Neural progenitor cell (in vitro differentiated cells): ENCODE data around the gene FMO2. TPM values are rescaled to one million over a fixed set of nuclear protein-coding genes. Genes with fewer than 3 reads are reported as not detected.

Source experiments
- DNase-seq: peaks from one replicate; pipeline ENCODE4 v3.0.0-alpha.2; 2016; ENCODE audit warnings: low spot score
- H2AFZ ChIP-seq: fragments of 200-600 bp; sonication (generic); replicated peaks from 2 replicates; pipeline ENCODE4 v1.6.1; 2016; ENCODE audit warnings: antibody characterized with exemption
- H3F3A ChIP-seq: fragments of 200-600 bp; sonication (generic); 2 replicates; pipeline ENCODE4 v1.6.1; 2016; ENCODE audit warnings: antibody characterized with exemption, low read depth
- H3K27ac ChIP-seq: fragments of 200-600 bp; sonication (generic); 2 replicates; pipeline ENCODE4 v1.5.1; 2016; ENCODE audit warnings: mild to moderate bottlenecking
- H3K27me3 ChIP-seq: fragments of 200-600 bp; sonication (generic); 2 replicates; pipeline ENCODE4 v1.6.1; 2016; ENCODE audit warnings: mild to moderate bottlenecking, moderate library complexity
- H3K36me3 ChIP-seq: fragments of 200-600 bp; sonication (generic); 2 replicates; pipeline ENCODE4 v1.5.1; 2016
- H3K4me1 ChIP-seq: fragments of 200-600 bp; sonication (generic); 2 replicates; pipeline ENCODE4 v1.6.1; 2016; ENCODE audit warnings: mixed run types
- H3K4me2 ChIP-seq: fragments of 200-600 bp; sonication (generic); 2 replicates; pipeline ENCODE4 v1.6.1; 2016
- H3K4me3 ChIP-seq: fragments of 200-600 bp; sonication (generic); 2 replicates; pipeline ENCODE4 v1.5.1; 2016
- H3K79me2 ChIP-seq: fragments of 200-600 bp; sonication (generic); 2 replicates; pipeline ENCODE4 v1.6.1; 2016; ENCODE audit warnings: low read depth
- H3K9ac ChIP-seq: fragments of 200-600 bp; sonication (generic); 2 replicates; pipeline ENCODE4 v1.6.1; 2016
- H3K9me3 ChIP-seq: fragments of 200-600 bp; sonication (generic); 2 replicates; pipeline ENCODE4 v1.5.1; 2016; ENCODE audit warnings: low read depth
- H4K20me1 ChIP-seq: fragments of 200-600 bp; sonication (generic); 2 replicates; pipeline ENCODE4 v1.6.1; 2016; ENCODE audit warnings: low read depth
- H3K27ac Mint-ChIP-seq: 3 replicates; pipeline ENCODE4 v1.8.0; 2021; ENCODE audit warnings: mixed read lengths
- H3K27me3 Mint-ChIP-seq: 2 replicates; pipeline ENCODE4 v1.8.0; 2022; ENCODE audit warnings: low read depth, mild to moderate bottlenecking, inconsistent platforms, moderate library complexity, mixed read lengths; ENCODE audit not compliant: insufficient read depth
- H3K36me3 Mint-ChIP-seq: 3 replicates; pipeline ENCODE4 v1.8.0; 2021; ENCODE audit warnings: mixed read lengths
- H3K4me1 Mint-ChIP-seq: 3 replicates; pipeline ENCODE4 v1.8.0; 2021; ENCODE audit warnings: mixed read lengths
- H3K4me3 Mint-ChIP-seq: 3 replicates; pipeline ENCODE4 v1.8.0; 2021; ENCODE audit warnings: mild to moderate bottlenecking, moderate library complexity, mixed read lengths
- H3K9me3 Mint-ChIP-seq: 3 replicates; pipeline ENCODE4 v1.8.0; 2020; ENCODE audit warnings: mixed read lengths
- EZH2 ChIP-seq: fragments of 200-600 bp; sonication (generic); IDR thresholded peaks from 2 replicates; pipeline ENCODE4 v1.6.1; 2017; ENCODE audit warnings: antibody characterized with exemption, mild to moderate bottlenecking, moderate library complexity
- EZH2phosphoT487 ChIP-seq: fragments of 200-600 bp; sonication (generic); IDR thresholded peaks from 2 replicates; pipeline ENCODE4 v1.6.1; 2017; ENCODE audit warnings: antibody characterized with exemption
- total RNA-seq: library from RNA; depleted of rRNA; stranded (reverse); fragments of >200 nt; gene quantifications from 2 replicates; pipeline ENCODE4 v1.2.3, GENCODE V29; 2015; ENCODE audit warnings: low replicate concordance
- TF ChIP-seq, protein P1 (sequence below): fragments of 200-600 bp; sonication (generic); IDR thresholded peaks from 2 replicates; pipeline ENCODE4 v1.5.1; 2017; ENCODE audit warnings: antibody characterized with exemption, mild to moderate bottlenecking

The FMO2 gene
- total RNA-seq, 1 donor from 2014 or later, result 0.47 TPM

DNA sequence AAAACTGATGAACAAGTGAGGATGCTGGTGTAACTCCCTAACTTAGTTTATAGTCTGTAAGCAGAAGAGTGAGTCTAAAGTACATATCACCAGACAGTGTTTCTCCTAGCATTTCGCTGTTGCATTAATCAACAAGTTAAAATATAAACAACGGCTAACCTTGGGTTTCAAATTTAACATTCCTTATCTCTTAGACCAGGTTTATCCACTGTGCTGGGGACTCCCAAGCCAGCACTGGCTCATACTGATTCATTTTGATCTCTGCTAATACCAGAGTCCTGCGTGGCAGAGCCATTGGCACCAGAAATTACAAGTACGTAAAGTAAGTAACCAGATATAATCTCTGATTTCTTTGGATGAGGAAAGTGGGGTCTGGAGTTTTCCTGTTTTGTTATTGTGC, 63.2 kb downstream of the FMO2 start, which contains the start of gene FMO1:
FMO1 (plus strand) TSS at position 193 of the 400 bp plus-strand sequence. CDS start 9,594 bp downstream, outside the sequence.
- H3K36me3 Mint-ChIP-seq, result no peaks in the 10 kb centered on the region
- no peak for DNase-seq

DNA sequence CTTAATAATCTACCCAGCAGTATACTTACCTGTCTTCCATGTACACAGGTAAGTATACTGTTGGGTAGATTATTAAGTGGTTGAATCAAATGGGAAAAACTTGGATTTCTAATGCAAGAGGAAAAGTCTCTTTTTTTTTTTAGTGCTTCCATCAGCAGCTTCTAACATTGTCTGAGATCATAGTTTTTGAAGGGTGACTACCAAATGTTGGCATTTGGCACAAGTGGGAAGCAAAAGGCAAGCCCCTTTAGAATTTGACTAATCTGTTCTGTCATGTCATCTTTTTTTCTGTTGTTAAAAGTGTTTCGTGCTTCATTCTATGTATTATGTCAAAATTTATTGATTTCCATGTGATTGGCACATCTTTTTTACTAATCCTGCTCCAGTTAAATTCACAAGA, 63.7 kb downstream of the FMO2 start:
- DNase-seq, result no peak
- Histone ChIP-seq H3K4me3 (no peak overlapping the region), H3K4me1 (no peaks in the 10 kb centered on the region), H3K36me3 (no peaks in the 10 kb centered on the region), H2AFZ (no peak overlapping the region), H3K4me2 (no peak overlapping the region), H3K27ac (no peak overlapping the region), H3K27me3 (no peaks in the 10 kb centered on the region), H4K20me1 (no peaks in the 10 kb centered on the region), H3F3A (peaks cover 4% of the 10 kb centered on the region), H3K9me3 (no peaks in the 10 kb centered on the region), H3K9ac (no peak overlapping the region), H3K79me2 (no peaks in the 10 kb centered on the region)
- Mint-ChIP-seq H3K27me3 (peaks cover 2% of the 10 kb centered on the region), H3K36me3 (no peaks in the 10 kb centered on the region), H3K4me3 (no peak overlapping the region), H3K9me3 (no peaks in the 10 kb centered on the region), H3K27ac (no peak overlapping the region), H3K4me1 (peaks cover 16% of the 10 kb centered on the region)
- TF ChIP-seq EZH2phosphoT487 (no peak), EZH2 (no peak)
- TF ChIP-seq, protein P1, sequence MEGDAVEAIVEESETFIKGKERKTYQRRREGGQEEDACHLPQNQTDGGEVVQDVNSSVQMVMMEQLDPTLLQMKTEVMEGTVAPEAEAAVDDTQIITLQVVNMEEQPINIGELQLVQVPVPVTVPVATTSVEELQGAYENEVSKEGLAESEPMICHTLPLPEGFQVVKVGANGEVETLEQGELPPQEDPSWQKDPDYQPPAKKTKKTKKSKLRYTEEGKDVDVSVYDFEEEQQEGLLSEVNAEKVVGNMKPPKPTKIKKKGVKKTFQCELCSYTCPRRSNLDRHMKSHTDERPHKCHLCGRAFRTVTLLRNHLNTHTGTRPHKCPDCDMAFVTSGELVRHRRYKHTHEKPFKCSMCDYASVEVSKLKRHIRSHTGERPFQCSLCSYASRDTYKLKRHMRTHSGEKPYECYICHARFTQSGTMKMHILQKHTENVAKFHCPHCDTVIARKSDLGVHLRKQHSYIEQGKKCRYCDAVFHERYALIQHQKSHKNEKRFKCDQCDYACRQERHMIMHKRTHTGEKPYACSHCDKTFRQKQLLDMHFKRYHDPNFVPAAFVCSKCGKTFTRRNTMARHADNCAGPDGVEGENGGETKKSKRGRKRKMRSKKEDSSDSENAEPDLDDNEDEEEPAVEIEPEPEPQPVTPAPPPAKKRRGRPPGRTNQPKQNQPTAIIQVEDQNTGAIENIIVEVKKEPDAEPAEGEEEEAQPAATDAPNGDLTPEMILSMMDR, result no peak

More for the DNA sequence above, 63.2 kb downstream of the FMO2 start, which contains the start of gene FMO1:
- Mint-ChIP-seq H3K27ac (no peak within 1 kb of the TSS), H3K4me3 (no peak within 1 kb of the TSS), H3K9me3 (peaks cover 2% of the 10 kb centered on the region), H3K27me3 (peaks cover 2% of the 10 kb centered on the region), H3K4me1 (peaks cover 16% of the 10 kb centered on the region)
- Histone ChIP-seq H4K20me1 (no peaks in the 10 kb centered on the region), H3K4me2 (no peak within 1 kb of the TSS), H3K9ac (no peak within 1 kb of the TSS), H3K79me2 (no peaks in the 10 kb centered on the region), H3K4me3 (no peak within 1 kb of the TSS), H3F3A (peaks cover 4% of the 10 kb centered on the region), H3K9me3 (no peaks in the 10 kb centered on the region), H3K36me3 (no peaks in the 10 kb centered on the region), H3K27ac (no peak within 1 kb of the TSS), H3K27me3 (no peaks in the 10 kb centered on the region), H3K4me1 (no peaks in the 10 kb centered on the region), H2AFZ (no peak within 1 kb of the TSS)
- no peak for TF ChIP-seq EZH2
- no peak for TF ChIP-seq EZH2phosphoT487
- TF ChIP-seq, protein P1, result no peak

DNA sequence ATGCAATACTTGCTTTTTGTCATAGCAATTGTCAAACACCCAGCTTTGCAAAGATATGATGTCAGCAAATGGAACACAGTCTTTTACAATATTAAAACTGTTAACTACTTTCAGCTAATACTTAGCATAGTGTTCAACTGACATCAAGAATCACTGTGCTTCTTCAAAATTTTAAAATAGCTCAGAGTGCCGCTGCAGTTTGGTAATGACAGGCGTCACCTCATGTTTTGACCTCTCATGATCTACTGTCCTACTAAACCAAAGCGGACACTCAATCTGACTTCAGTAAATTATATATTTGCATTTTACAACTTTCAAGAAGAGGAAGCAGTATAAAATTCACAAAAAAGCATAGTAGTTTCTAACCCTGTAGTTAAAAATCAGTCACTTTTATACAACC, 65.2 kb downstream of the FMO2 start:
- no peaks in the 10 kb centered on the region for H3K79me2 ChIP-seq
- peaks cover 4% of the 10 kb centered on the region for H3F3A ChIP-seq
- H3K36me3 ChIP-seq, result no peaks in the 10 kb centered on the region
- no peak overlapping the region for H3K9ac ChIP-seq
- no peaks in the 10 kb centered on the region for H3K9me3 Mint-ChIP-seq
- no peak overlapping the region for H3K4me3 Mint-ChIP-seq
- peaks cover 2% of the 10 kb centered on the region for H3K27me3 Mint-ChIP-seq
- H2AFZ ChIP-seq, result no peak overlapping the region
- DNase-seq, result no peak
- H3K4me3 ChIP-seq, result no peak overlapping the region
- no peak overlapping the region for H3K27ac ChIP-seq
- H3K4me1 ChIP-seq, result no peaks in the 10 kb centered on the region
- H4K20me1 ChIP-seq, result no peaks in the 10 kb centered on the region
- no peak for TF ChIP-seq EZH2
- TF ChIP-seq EZH2phosphoT487, result no peak
- TF ChIP-seq, protein P1, result no peak
- H3K4me1 Mint-ChIP-seq, result peaks cover 16% of the 10 kb centered on the region
- no peak overlapping the region for H3K4me2 ChIP-seq
- H3K27ac Mint-ChIP-seq, result no peak overlapping the region
- H3K36me3 Mint-ChIP-seq, result no peaks in the 10 kb centered on the region
- no peaks in the 10 kb centered on the region for H3K9me3 ChIP-seq
- H3K27me3 ChIP-seq, result no peaks in the 10 kb centered on the region
